ENCODE results near the gene PLA2G4D. TPM values are rescaled to one million over a fixed set of nuclear protein-coding genes. Genes with fewer than 3 reads are reported as not detected.
A peak's percentile ranks its signal among the peaks of the same experiment; 100 is the strongest.
"Not testable (repeated sequence)": the region's sequence is repeated elsewhere in the genome, so short reads cannot be mapped to it uniquely, and the experiment has no call there.

Gene PLA2G4D
- total and polyA plus RNA-seq, 10 of the 15 experiments (the other 5 are each of a cell fraction or from before 2014, with no cell fraction given), result 0.03 TPM; not detected in 9

- 31% methylated on average over 20 of the region's 21 CpGs for WGBS (ENCODE audit: insufficient coverage, insufficient replicate concordance, low lambda C conversion rate, missing lambda C conversion rate)
- H3K4me1 ChIP-seq (ENCODE audit: control insufficient read depth, insufficient read depth, low read length), result no peaks in the 10 kb centered on the region; the same call in 1 of the 2 replicates
- ChIA-PET RAD21 (ENCODE audit: unreplicated experiment) (no interaction called here), POLR2A (no interaction called here), SMC1A (ENCODE audit: uncharacterized antibody, unreplicated experiment) (interaction anchor here (0.6 to 1.3 kb wide), 2 partner anchors 8 to 46 kb away, joined by 3 read pairs; no protein-coding TSS in a partner anchor), CTCF (interaction anchor here (1.5 to 1.9 kb wide), 2 partner anchors 9 to 94 kb away, joined by 3 to 5 read pairs; no protein-coding TSS in a partner anchor)
- in situ Hi-C loops (cut with MboI), result no loop called here
- H3K27ac ChIP-seq (ENCODE audit: control insufficient read depth, insufficient read depth), result no peak overlapping the region
- TF ChIP-seq POLR2AphosphoS5 (IDR thresholded peaks at IDR 0.05; ENCODE audit: low read length), result no peak
- TF ChIP-seq MEF2B (IDR thresholded peaks at IDR 0.05; ENCODE audit: partially characterized antibody, poor library complexity, severe bottlenecking), result peak; percentile 33
- peak; percentile 62 for TF ChIP-seq JUNB (IDR thresholded peaks at IDR 0.05)
- H3K9ac ChIP-seq (ENCODE audit: control insufficient read depth, insufficient read depth, low read length), result no peak overlapping the region
- H4K20me1 ChIP-seq (ENCODE audit: control insufficient read depth, insufficient read depth), result no peaks in the 10 kb centered on the region
- no peak for FAIRE-seq
- H3K27me3 ChIP-seq (replicated peaks in 1 of 2; ENCODE audit: control insufficient read depth in 2 of 2, insufficient read depth in 2 of 2, low read length in 1 of 2), result no peaks in the 10 kb centered on the region; a peak in 1 of 4 replicates
- H3K36me3 ChIP-seq (ENCODE audit: control insufficient read depth in 2 of 2, insufficient read depth in 2 of 2, low read length in 1 of 2), result no peaks in the 10 kb centered on the region
- H3K79me2 ChIP-seq (ENCODE audit: control insufficient read depth, insufficient read depth, low read length), result no peaks in the 10 kb centered on the region
- no peak overlapping the region for H3K4me2 ChIP-seq (ENCODE audit: control insufficient read depth, insufficient read depth)
- no TSS peak for BruUV-seq (replicated peaks)
- no peak overlapping the region for H3K4me3 ChIP-seq
- intact Hi-C loops (cut with micrococcal nuclease; ENCODE audit: unreplicated experiment), result no loop called here
- ATAC-seq, result peak; percentile 57
- no peak for DNase-seq (ENCODE audit: low read depth, low spot score)
- no peak overlapping the region for H2AFZ ChIP-seq (ENCODE audit: control insufficient read depth, low read depth, low read length)
- H3K9me3 ChIP-seq (replicated peaks; ENCODE audit: control insufficient read depth, insufficient read depth, low read length), result no peaks in the 10 kb centered on the region
These were observed 1.7 kb downstream of the PLA2G4D start for GRCh38 chr15:42092398-42093318.

- H4K20me1 ChIP-seq (ENCODE audit: control insufficient read depth, insufficient read depth); BruUV-seq (replicated peaks); H3K4me3 ChIP-seq; H3K4me2 ChIP-seq (ENCODE audit: control insufficient read depth, insufficient read depth); H3K27me3 ChIP-seq (replicated peaks in 1 of 2; ENCODE audit: control insufficient read depth in 2 of 2, insufficient read depth in 2 of 2, low read length in 1 of 2); DNase-seq (ENCODE audit: low read depth, low spot score); in situ Hi-C loops (cut with MboI); H3K9me3 ChIP-seq (replicated peaks; ENCODE audit: control insufficient read depth, insufficient read depth, low read length); intact Hi-C loops (cut with micrococcal nuclease; ENCODE audit: unreplicated experiment); H3K4me1 ChIP-seq (ENCODE audit: control insufficient read depth, insufficient read depth, low read length); FAIRE-seq; RAD21 ChIA-PET (ENCODE audit: unreplicated experiment); H2AFZ ChIP-seq (ENCODE audit: control insufficient read depth, low read depth, low read length); H3K36me3 ChIP-seq (ENCODE audit: control insufficient read depth in 2 of 2, insufficient read depth in 2 of 2, low read length in 1 of 2); ATAC-seq; H3K9ac ChIP-seq (ENCODE audit: control insufficient read depth, insufficient read depth, low read length); H3K27ac ChIP-seq (ENCODE audit: control insufficient read depth, insufficient read depth); H3K79me2 ChIP-seq (ENCODE audit: control insufficient read depth, insufficient read depth, low read length): not testable (repeated sequence)
- 25% methylated on average over 13 of the region's 14 CpGs for WGBS (ENCODE audit: insufficient coverage, insufficient replicate concordance, low lambda C conversion rate, missing lambda C conversion rate)
- ChIA-PET POLR2A (interaction anchor here (0.6 kb wide), 1 partner anchor 39 kb away, joined by 5 read pairs; no protein-coding TSS in a partner anchor), SMC1A (ENCODE audit: uncharacterized antibody, unreplicated experiment) (interaction anchor here (1.3 kb wide), 1 partner anchor 46 kb away, joined by 3 read pairs; no protein-coding TSS in a partner anchor), CTCF (interaction anchor here (1.5 to 1.9 kb wide), 2 partner anchors 8 to 94 kb away, joined by 3 to 5 read pairs; no protein-coding TSS in a partner anchor)
These were observed 2.5 kb downstream of the PLA2G4D start for GRCh38 chr15:42091753-42092397.

Data from GM12878 (cell line).